ENCODE measurements around the gene PRKD1. TPM values are rescaled to one million over a fixed set of nuclear protein-coding genes. Genes with fewer than 3 reads are reported as not detected.
"Not testable (repeated sequence)": the region's sequence is repeated elsewhere in the genome, so short reads cannot be mapped to it uniquely, and the experiment has no call there.

PRKD1 gene
- total RNA-seq, 1 donor from 2014 or later: 17.2 TPM

DNA sequence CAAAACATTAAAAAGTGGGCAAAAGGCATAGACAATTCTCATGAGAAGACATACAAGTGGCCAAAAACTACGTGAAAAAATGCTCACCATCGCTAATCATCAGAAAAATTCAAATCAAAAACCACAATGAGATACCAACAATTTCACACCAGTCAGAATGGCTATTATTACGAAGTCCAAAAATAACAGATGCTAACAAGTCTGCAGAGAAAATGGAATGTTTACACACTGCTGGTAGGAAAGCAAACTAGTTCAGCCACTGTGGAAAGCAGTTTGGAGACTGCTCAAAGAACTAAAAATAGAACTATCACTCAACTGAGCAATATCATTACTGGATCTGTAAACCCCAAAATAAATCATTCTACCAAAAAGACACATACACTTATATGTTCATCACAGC, 76.2 kb downstream of the PRKD1 start:
- H3K4me3 ChIP-seq: no peak overlapping the region
- H3K4me1 ChIP-seq: no peaks in the 10 kb centered on the region
- ATAC-seq: no peak
- intact Hi-C loops (cut with DNase I): no loop called here
- no peaks in the 10 kb centered on the region for H3K36me3 ChIP-seq
- H3K27ac ChIP-seq: no peak overlapping the region
- no peaks in the 10 kb centered on the region for H3K27me3 ChIP-seq
- H3K9me3 ChIP-seq: no peaks in the 10 kb centered on the region
- no peak for TF ChIP-seq CTCF (IDR thresholded peaks at IDR 0.05)
- no peak for DNase-seq

- intact Hi-C loops (cut with DNase I): no loop called here
- no peaks in the 10 kb centered on the region for H3K9me3 ChIP-seq
- H3K27ac ChIP-seq: no peak overlapping the region
- DNase-seq (no peak), ATAC-seq (no peak)
- no peak overlapping the region for H3K4me3 ChIP-seq
- H3K27me3 ChIP-seq: no peaks in the 10 kb centered on the region
- no peaks in the 10 kb centered on the region for H3K4me1 ChIP-seq
- no peak for TF ChIP-seq CTCF (IDR thresholded peaks at IDR 0.05)
- H3K36me3 ChIP-seq: no peaks in the 10 kb centered on the region
Measured at GRCh38 chr14:29847056-29847380, 80.6 kb downstream of the PRKD1 start.

- H3K27me3 ChIP-seq: no peaks in the 10 kb centered on the region
- H3K4me1 ChIP-seq: no peaks in the 10 kb centered on the region
- no peak for TF ChIP-seq CTCF (IDR thresholded peaks at IDR 0.05)
- H3K4me3 ChIP-seq: no peak overlapping the region
- no peak overlapping the region for H3K27ac ChIP-seq
- H3K9me3 ChIP-seq: no peaks in the 10 kb centered on the region
- H3K36me3 ChIP-seq: no peaks in the 10 kb centered on the region
- DNase-seq (no peak), ATAC-seq (peak; percentile 22)
- intact Hi-C loops (cut with DNase I): no loop called here
Measured at GRCh38 chr14:29846339-29847055, 81.2 kb downstream of the PRKD1 start.

GRCh38 chr14:29843981-29844380, 83.7 kb downstream of the PRKD1 start:
- no peak for DNase-seq
- intact Hi-C loops (cut with DNase I): no loop called here
- H3K4me3 ChIP-seq: no peak overlapping the region

DNA sequence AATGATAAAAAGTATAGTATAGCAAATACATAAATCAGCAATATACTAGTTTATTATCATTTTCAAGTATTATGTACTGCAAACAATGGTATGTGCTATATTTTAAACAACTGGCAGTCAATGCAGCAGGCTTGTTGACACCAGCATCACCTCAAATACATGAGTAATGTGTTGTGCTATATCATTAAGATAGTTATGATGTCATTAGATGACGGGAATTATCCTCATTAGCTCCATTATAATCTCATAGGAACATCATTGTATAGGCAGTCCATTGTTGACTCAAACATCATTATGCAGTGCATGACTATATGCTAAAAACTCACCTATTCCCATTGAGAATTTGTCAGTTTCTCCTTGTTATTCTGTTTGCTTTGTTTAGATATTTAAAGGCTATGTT, 85.4 kb downstream of the PRKD1 start:
- no peak overlapping the region for H3K4me3 ChIP-seq
- no peaks in the 10 kb centered on the region for H3K27me3 ChIP-seq
- no peak for DNase-seq
- intact Hi-C loops (cut with DNase I): no loop called here
- no peak overlapping the region for H3K27ac ChIP-seq
- no peak for TF ChIP-seq CTCF (IDR thresholded peaks at IDR 0.05)
- H3K4me1 ChIP-seq: no peaks in the 10 kb centered on the region
- peaks cover 22% of the 10 kb centered on the region for H3K9me3 ChIP-seq
- ATAC-seq: no peak
- no peaks in the 10 kb centered on the region for H3K36me3 ChIP-seq

More at GRCh38 chr14:29843981-29844380, 83.7 kb downstream of the PRKD1 start:
- no peaks in the 10 kb centered on the region for H3K4me1 ChIP-seq
- H3K36me3 ChIP-seq: no peaks in the 10 kb centered on the region
- H3K27me3 ChIP-seq: no peaks in the 10 kb centered on the region
- H3K9me3 ChIP-seq: peaks cover 22% of the 10 kb centered on the region
- no peak for ATAC-seq
- TF ChIP-seq CTCF (IDR thresholded peaks at IDR 0.05): no peak
- no peak overlapping the region for H3K27ac ChIP-seq

DNA sequence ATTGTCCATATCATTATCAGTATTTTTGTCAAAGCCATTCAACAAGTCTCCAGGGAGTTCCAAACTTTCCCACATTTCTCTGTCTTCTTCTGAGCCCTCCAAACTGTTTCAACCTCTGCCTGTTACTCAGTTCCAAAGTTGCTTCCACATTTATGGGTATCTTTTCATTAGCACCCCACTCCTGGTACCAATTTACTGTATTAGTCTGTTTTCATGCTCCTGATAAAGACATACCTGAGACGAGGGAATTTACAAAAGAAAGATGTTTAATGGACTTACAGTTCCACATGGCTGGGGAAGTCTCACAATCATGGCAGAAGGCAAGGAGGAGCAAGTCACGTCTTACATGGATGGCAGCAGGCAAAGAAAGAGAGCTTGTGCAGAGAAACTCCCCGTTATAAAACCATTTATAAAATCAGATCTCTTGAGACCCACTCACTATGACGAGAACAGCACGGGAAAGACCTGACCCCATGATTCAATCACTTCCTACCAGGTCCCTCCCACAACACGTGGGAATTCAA, 87.2 kb downstream of the PRKD1 start:
- peaks cover 22% of the 10 kb centered on the region for H3K9me3 ChIP-seq
- H3K27me3 ChIP-seq; H3K4me3 ChIP-seq; H3K27ac ChIP-seq; H3K4me1 ChIP-seq; ATAC-seq; DNase-seq; H3K36me3 ChIP-seq; intact Hi-C loops (cut with DNase I): not testable (repeated sequence)

- intact Hi-C loops (cut with DNase I); DNase-seq; H3K27me3 ChIP-seq; H3K4me1 ChIP-seq; H3K4me3 ChIP-seq; ATAC-seq; H3K36me3 ChIP-seq; H3K27ac ChIP-seq: not testable (repeated sequence)
- peaks cover 22% of the 10 kb centered on the region for H3K9me3 ChIP-seq
Measured at GRCh38 chr14:29839691-29840090, 88.0 kb downstream of the PRKD1 start.

Measured in upper lobe of right lung (tissue), 1 donor.